ENCODE data around the gene COMMD10.

The COMMD10 gene

GRCh38 chr5:116306846-116307245, 222.0 kb downstream of the COMMD10 start:
- Mint-ChIP-seq H3K9me3 (ENCODE audit: low read depth) (peaks cover 46% of the 10 kb centered on the region), H3K27ac (no peak overlapping the region), H3K4me3 (no peak overlapping the region), H3K36me3 (peaks cover 84% of the 10 kb centered on the region), H3K27me3 (no peaks in the 10 kb centered on the region), H3K4me1 (ENCODE audit: low read depth) (no peaks in the 10 kb centered on the region)

- Mint-ChIP-seq H3K27ac (no peak overlapping the region), H3K4me1 (ENCODE audit: low read depth) (peaks cover 5% of the 10 kb centered on the region), H3K27me3 (no peaks in the 10 kb centered on the region), H3K4me3 (no peak overlapping the region), H3K9me3 (ENCODE audit: low read depth) (peaks cover 45% of the 10 kb centered on the region), H3K36me3 (peaks cover 83% of the 10 kb centered on the region)
Observed at GRCh38 chr5:116308391-116308790, 223.6 kb downstream of the COMMD10 start.

GRCh38 chr5:116313366-116313765, 228.5 kb downstream of the COMMD10 start:
- Mint-ChIP-seq H3K4me1 (ENCODE audit: low read depth) (peaks cover 7% of the 10 kb centered on the region), H3K4me3 (no peak overlapping the region), H3K9me3 (ENCODE audit: low read depth) (peaks cover 16% of the 10 kb centered on the region), H3K27me3 (no peaks in the 10 kb centered on the region), H3K36me3 (peaks cover 70% of the 10 kb centered on the region), H3K27ac (no peak overlapping the region)

- H3K4me3 Mint-ChIP-seq, result no peak overlapping the region
- H3K27me3 Mint-ChIP-seq, result no peaks in the 10 kb centered on the region
- H3K4me1 Mint-ChIP-seq (ENCODE audit: low read depth), result peaks cover 7% of the 10 kb centered on the region
- no peak overlapping the region for H3K27ac Mint-ChIP-seq
- H3K36me3 Mint-ChIP-seq, result peaks cover 75% of the 10 kb centered on the region
- H3K9me3 Mint-ChIP-seq (ENCODE audit: low read depth), result peaks cover 16% of the 10 kb centered on the region
Observed at GRCh38 chr5:116315531-116315930, 230.7 kb downstream of the COMMD10 start.

GRCh38 chr5:116318091-116318854, 233.4 kb downstream of the COMMD10 start:
- Mint-ChIP-seq H3K27ac (no peak overlapping the region), H3K36me3 (peaks cover 75% of the 10 kb centered on the region), H3K9me3 (ENCODE audit: low read depth) (peaks cover 22% of the 10 kb centered on the region), H3K4me3 (no peak overlapping the region), H3K4me1 (ENCODE audit: low read depth) (peaks cover 4% of the 10 kb centered on the region), H3K27me3 (no peaks in the 10 kb centered on the region)

- H3K4me1 Mint-ChIP-seq (ENCODE audit: low read depth), result no peaks in the 10 kb centered on the region
- peaks cover 66% of the 10 kb centered on the region for H3K36me3 Mint-ChIP-seq
- H3K27ac Mint-ChIP-seq, result no peak overlapping the region
- no peaks in the 10 kb centered on the region for H3K27me3 Mint-ChIP-seq
- peaks cover 27% of the 10 kb centered on the region for H3K9me3 Mint-ChIP-seq (ENCODE audit: low read depth)
- H3K4me3 Mint-ChIP-seq, result no peak overlapping the region
Observed at GRCh38 chr5:116320486-116320885, 235.7 kb downstream of the COMMD10 start.

- H3K27ac Mint-ChIP-seq, result no peak overlapping the region
- no peaks in the 10 kb centered on the region for H3K27me3 Mint-ChIP-seq
- no peak overlapping the region for H3K4me3 Mint-ChIP-seq
- H3K9me3 Mint-ChIP-seq (ENCODE audit: low read depth), result peaks cover 32% of the 10 kb centered on the region
- H3K36me3 Mint-ChIP-seq, result peaks cover 45% of the 10 kb centered on the region
- H3K4me1 Mint-ChIP-seq (ENCODE audit: low read depth), result no peaks in the 10 kb centered on the region
Observed at GRCh38 chr5:116329503-116329902, 244.7 kb downstream of the COMMD10 start.

GRCh38 chr5:116340799-116341198, 256.0 kb downstream of the COMMD10 start:
- H3K4me1 Mint-ChIP-seq (ENCODE audit: low read depth), result no peaks in the 10 kb centered on the region
- no peak overlapping the region for H3K4me3 Mint-ChIP-seq
- peaks cover 39% of the 10 kb centered on the region for H3K36me3 Mint-ChIP-seq
- peaks cover 38% of the 10 kb centered on the region for H3K9me3 Mint-ChIP-seq (ENCODE audit: low read depth)
- no peaks in the 10 kb centered on the region for H3K27me3 Mint-ChIP-seq
- H3K27ac Mint-ChIP-seq, result no peak overlapping the region

All from activated naive CD8-positive, alpha-beta T cell (primary cell).